IPS DF 19.7 (cell line): ENCODE measurements around the gene SLC27A5.
A peak's percentile ranks its signal among the peaks of the same experiment; 100 is the strongest.
"Not testable (repeated sequence)": the region's sequence is repeated elsewhere in the genome, so short reads cannot be mapped to it uniquely, and the experiment has no call there.

ENCODE experiments used
- DNase-seq: peaks from one replicate; pipeline ENCODE4 v3.0.0-alpha.2; 2013; ENCODE audit warnings: low read depth, low spot score

Gene SLC27A5

GRCh38 chr19:58469241-58470013 is 42.4 kb downstream of the SLC27A5 start:
- no peak for DNase-seq

- no peak for DNase-seq
These were observed 43.5 kb downstream of the SLC27A5 start for GRCh38 chr19:58468216-58468839.

- peak; percentile 88 for DNase-seq
These were observed 44.8 kb downstream of the SLC27A5 start, which contains the start of gene ZNF324 for GRCh38 chr19:58466760-58467589. ZNF324 (plus strand) TSS chr19:58467080; CDS start chr19:58469186, 2,106 bp downstream.

GRCh38 chr19:58466089-58466759 is 45.6 kb downstream of the SLC27A5 start:
- DNase-seq = no peak

- no peak for DNase-seq
These were observed 51.8 kb downstream of the SLC27A5 start for GRCh38 chr19:58460039-58460438.

GRCh38 chr19:58456111-58456510 is 55.7 kb downstream of the SLC27A5 start:
- DNase-seq = no peak

GRCh38 chr19:58455306-58455705 is 56.5 kb downstream of the SLC27A5 start:
- no peak for DNase-seq

GRCh38 chr19:58453743-58454142 is 58.0 kb downstream of the SLC27A5 start:
- no peak for DNase-seq

- peak; percentile 86 for DNase-seq
These were observed 60.3 kb downstream of the SLC27A5 start, which contains the start of gene ZNF324B for GRCh38 chr19:58451358-58452101. ZNF324B (plus strand) TSS chr19:58451622; CDS start chr19:58453702, 2,080 bp downstream.

GRCh38 chr19:58450856-58451357 is 60.9 kb downstream of the SLC27A5 start:
- DNase-seq = no peak

GRCh38 chr19:58449980-58450379 is 61.8 kb downstream of the SLC27A5 start:
- not testable (repeated sequence) for DNase-seq

GRCh38 chr19:58448860-58449259 is 62.9 kb downstream of the SLC27A5 start:
- DNase-seq = not testable (repeated sequence)
